Choroid plexus epithelial cell (primary cell): ENCODE results near the gene NKIRAS1.

ENCODE experiments used
- DNase-seq: peaks from one replicate; pipeline ENCODE4 v3.0.0-alpha.2; 2010; ENCODE audit warnings: low read depth
- H3K4me3 ChIP-seq: 2 replicates; pipeline ENCODE4 v1.5.1; 2011; ENCODE audit warnings: low read depth, mild to moderate bottlenecking, control low read depth, low read length, moderate library complexity
- CTCF ChIP-seq: conservative IDR thresholded peaks from 2 replicates; pipeline ENCODE4 v1.5.1; 2011; ENCODE audit warnings: low read depth, mild to moderate bottlenecking, control low read depth, inconsistent platforms, low read length, moderate library complexity

The NKIRAS1 gene

GRCh38 chr3:23959135-23959900 is 42.5 kb upstream of the NKIRAS1 start:
- no peak for TF ChIP-seq CTCF
- DNase-seq, result peak; percentile 87
- no peak overlapping the region for H3K4me3 ChIP-seq

GRCh38 chr3:23956701-23957100 is 39.9 kb upstream of the NKIRAS1 start:
- no peak for DNase-seq
- TF ChIP-seq CTCF, result no peak
- H3K4me3 ChIP-seq, result no peak overlapping the region

- no peak for DNase-seq
- H3K4me3 ChIP-seq, result no peak overlapping the region
- TF ChIP-seq CTCF, result no peak
Observed at GRCh38 chr3:23954144-23954543, 37.4 kb upstream of the NKIRAS1 start.

- DNase-seq, result no peak
- TF ChIP-seq CTCF, result no peak
- H3K4me3 ChIP-seq, result no peak overlapping the region
Observed at GRCh38 chr3:23953523-23953922, 36.7 kb upstream of the NKIRAS1 start.

GRCh38 chr3:23952646-23953045 is 35.9 kb upstream of the NKIRAS1 start:
- H3K4me3 ChIP-seq, result no peak overlapping the region
- no peak for DNase-seq
- TF ChIP-seq CTCF, result no peak

- TF ChIP-seq CTCF, result no peak
- no peak for DNase-seq
Observed at GRCh38 chr3:23950293-23950692, 33.5 kb upstream of the NKIRAS1 start.

GRCh38 chr3:23949784-23950183 is 33.0 kb upstream of the NKIRAS1 start:
- H3K4me3 ChIP-seq, result no peak overlapping the region
- TF ChIP-seq CTCF, result no peak
- no peak for DNase-seq

More at GRCh38 chr3:23950293-23950692, 33.5 kb upstream of the NKIRAS1 start:
- H3K4me3 ChIP-seq, result no peak overlapping the region
